K562 (cell line): ENCODE results near the gene FAM78B.

Source experiments
- NR2C2 ChIP-seq, 2 experiments: fragments of 200-800 bp in 1 of 2; sonication (Bioruptor generic) in 1 of 2; sonication (generic) in 1 of 2; formaldehyde crosslinking in 1 of 2; IDR thresholded peaks; 2 replicates each; pipeline versions ENCODE4 v1.6.1 to v1.8.0; 2016 to 2022; ENCODE audit warnings: mild to moderate bottlenecking in 1 of 2, missing compliant biosample characterization in 1 of 2, missing genetic modification characterization in 1 of 2, missing genetic modification reagents in 1 of 2
- TF ChIP-seq, protein P1 (sequence below), 2 experiments: fragments of 450-650 bp in 1 of 2; sonication (generic) in 1 of 2; formaldehyde crosslinking in 1 of 2; IDR thresholded peaks in 1 of 2; conservative IDR thresholded peaks in 1 of 2; 2 replicates each; pipeline versions ENCODE4 v1.6.1 to v1.8.1; 2016 to 2023; ENCODE audit warnings: mild to moderate bottlenecking in 2 of 2, moderate library complexity in 2 of 2, inconsistent platforms in 1 of 2, missing genetic modification reagents in 1 of 2

DNA sequence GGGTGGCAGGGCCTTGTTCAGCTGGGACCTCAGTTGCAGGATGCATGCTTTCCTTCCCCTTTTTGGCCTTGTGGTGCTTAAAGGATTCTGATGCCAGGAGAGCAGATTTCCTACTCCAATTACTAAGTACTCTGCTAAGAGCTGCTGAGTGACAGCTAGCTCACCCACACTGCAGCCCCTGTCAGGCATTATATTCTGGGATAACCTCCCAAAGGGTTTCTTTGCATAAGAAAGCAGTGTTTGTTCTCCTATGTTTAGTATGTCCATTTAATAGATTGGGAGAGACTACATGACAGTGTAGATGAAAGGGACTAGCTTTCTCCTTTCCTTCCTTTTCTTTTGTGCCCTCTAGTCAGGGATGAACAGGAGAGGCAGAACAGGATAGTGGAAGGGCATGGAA lies 100.7 kb downstream of the FAM78B start:
- TF ChIP-seq, protein P1, sequence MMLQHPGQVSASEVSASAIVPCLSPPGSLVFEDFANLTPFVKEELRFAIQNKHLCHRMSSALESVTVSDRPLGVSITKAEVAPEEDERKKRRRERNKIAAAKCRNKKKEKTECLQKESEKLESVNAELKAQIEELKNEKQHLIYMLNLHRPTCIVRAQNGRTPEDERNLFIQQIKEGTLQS (IDR thresholded peaks at IDR 0.05): no peak
- TF ChIP-seq, protein P1 (CRISPR knock-in tag; conservative IDR thresholded peaks at IDR 0.05): no peak
- TF ChIP-seq NR2C2 (CRISPR knock-in tag; IDR thresholded peaks at IDR 0.05) (no peak), NR2C2 (tag; IDR thresholded peaks at IDR 0.05) (no peak)
